Omental fat pad (tissue), 4 donors: Measurements from ENCODE around the gene CALCOCO1. TPM values are rescaled to one million over a fixed set of nuclear protein-coding genes. Genes with fewer than 3 reads are reported as not detected.

Experiments used
- ATAC-seq: fragments of 150-250 bp; one replicate; pipeline ENCODE4 v1.9.1; 2016; ENCODE audit warnings: mild to moderate bottlenecking, moderate library complexity; ENCODE audit not compliant: low FRiP score
- DNase-seq: peaks from one replicate; pipeline ENCODE4 v3.0.0-alpha.2; 2019; ENCODE audit warnings: low spot score
- total RNA-seq, 4 donors: library from RNA; depleted of rRNA; stranded (reverse); fragments of >200 nt; gene quantifications; one replicate each; pipeline ENCODE4 v1.1.0, GENCODE V29; 2016
- TF ChIP-seq, protein P1 (sequence below), 3 donors: fragments of 450-650 bp; IDR thresholded peaks; one replicate each; pipeline ENCODE4 v1.5.1; 2016 to 2017; ENCODE audit warnings: antibody characterized with exemption in 3 of 3, mild to moderate bottlenecking in 3 of 3, moderate library complexity in 2 of 3

Gene CALCOCO1
- total RNA-seq, 4 donors from 2014 or later: 183 to 262 (median 242) TPM

GRCh38 chr12:53756300-53757100 lies 29.2 kb upstream of the CALCOCO1 start:
- TF ChIP-seq, protein P1, sequence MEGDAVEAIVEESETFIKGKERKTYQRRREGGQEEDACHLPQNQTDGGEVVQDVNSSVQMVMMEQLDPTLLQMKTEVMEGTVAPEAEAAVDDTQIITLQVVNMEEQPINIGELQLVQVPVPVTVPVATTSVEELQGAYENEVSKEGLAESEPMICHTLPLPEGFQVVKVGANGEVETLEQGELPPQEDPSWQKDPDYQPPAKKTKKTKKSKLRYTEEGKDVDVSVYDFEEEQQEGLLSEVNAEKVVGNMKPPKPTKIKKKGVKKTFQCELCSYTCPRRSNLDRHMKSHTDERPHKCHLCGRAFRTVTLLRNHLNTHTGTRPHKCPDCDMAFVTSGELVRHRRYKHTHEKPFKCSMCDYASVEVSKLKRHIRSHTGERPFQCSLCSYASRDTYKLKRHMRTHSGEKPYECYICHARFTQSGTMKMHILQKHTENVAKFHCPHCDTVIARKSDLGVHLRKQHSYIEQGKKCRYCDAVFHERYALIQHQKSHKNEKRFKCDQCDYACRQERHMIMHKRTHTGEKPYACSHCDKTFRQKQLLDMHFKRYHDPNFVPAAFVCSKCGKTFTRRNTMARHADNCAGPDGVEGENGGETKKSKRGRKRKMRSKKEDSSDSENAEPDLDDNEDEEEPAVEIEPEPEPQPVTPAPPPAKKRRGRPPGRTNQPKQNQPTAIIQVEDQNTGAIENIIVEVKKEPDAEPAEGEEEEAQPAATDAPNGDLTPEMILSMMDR (IDR thresholded peaks at IDR 0.05): no peak
- DNase-seq (no peak), ATAC-seq (no peak)

- ATAC-seq: no peak
- TF ChIP-seq, protein P1 (IDR thresholded peaks at IDR 0.05): no peak
- DNase-seq: no peak
Measured at GRCh38 chr12:53755893-53756292, 28.6 kb upstream of the CALCOCO1 start.

GRCh38 chr12:53755451-53755891 lies 28.2 kb upstream of the CALCOCO1 start:
- DNase-seq (no peak), ATAC-seq (no peak)
- TF ChIP-seq, protein P1 (IDR thresholded peaks at IDR 0.05): no peak

DNA sequence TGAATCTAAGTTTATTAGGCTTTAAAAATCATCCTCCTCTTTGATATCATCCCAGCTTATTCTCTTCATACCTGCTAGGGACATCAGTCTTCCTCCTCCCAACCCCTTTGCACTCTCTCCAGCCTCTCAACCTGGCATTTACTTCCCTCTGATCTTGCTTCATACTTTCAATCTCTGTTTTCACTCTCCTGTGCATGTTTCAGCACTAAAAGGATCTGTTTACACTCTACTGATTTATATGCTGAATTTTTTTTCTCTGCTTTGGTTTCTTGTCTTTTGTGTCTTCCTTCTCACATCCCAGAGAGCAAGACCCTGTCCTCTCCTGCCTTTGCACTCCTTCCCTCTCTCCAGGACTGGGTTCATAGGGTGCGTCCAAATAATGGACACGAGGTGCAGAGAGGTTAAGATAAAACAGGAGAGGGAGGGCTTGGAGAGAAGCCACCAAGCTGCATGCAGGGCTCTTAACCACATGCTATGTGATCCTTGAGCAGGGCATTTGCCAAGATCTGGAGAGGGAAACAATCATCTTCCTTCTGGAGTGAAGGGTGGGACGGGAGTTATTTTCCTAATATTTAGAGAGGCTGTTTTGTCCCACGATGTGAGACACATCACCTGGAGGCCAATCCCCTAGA lies 27.5 kb upstream of the CALCOCO1 start:
- TF ChIP-seq, protein P1 (IDR thresholded peaks at IDR 0.05): no peak
- ATAC-seq (no peak), DNase-seq (no peak)

DNA sequence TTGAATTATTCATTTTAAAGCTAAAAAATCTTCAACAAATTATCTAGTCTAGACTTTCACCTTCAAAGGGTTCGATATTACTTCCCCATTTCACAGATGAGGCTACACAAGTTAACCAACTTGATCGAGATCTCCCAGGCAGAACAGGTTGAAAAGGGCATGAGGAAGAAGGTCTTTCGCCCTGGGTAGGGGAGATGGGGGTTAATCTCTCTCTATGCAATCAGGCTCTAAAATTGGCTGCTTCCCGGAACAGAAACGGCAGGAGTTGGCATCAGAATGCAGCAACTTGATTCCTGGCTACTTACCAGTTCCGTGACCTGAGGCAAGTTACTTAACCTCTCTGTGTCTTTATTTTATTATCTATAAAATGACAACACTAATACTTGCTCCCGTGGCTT lies 26.9 kb upstream of the CALCOCO1 start:
- ATAC-seq (no peak), DNase-seq (no peak)
- TF ChIP-seq, protein P1 (IDR thresholded peaks at IDR 0.05): no peak

DNA sequence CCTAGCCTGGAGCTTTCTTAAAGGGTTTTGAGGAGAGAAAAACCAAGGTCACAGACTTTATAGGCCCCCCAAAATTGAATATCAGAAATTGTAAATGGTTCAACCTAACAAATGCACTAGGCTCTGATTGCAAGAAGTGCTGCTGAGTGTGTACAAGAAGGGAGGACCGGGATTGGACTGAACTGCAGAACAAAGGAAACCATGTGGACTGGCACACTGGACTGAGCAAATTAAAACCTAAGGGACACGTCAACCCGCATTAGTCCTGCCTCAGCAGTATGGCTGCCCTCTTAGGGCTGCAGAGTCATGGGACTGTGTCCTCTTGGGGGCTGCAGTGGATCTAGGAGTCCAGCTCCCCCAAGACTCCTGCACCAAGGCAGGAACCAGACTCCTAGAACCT lies 25.4 kb upstream of the CALCOCO1 start:
- TF ChIP-seq, protein P1 (IDR thresholded peaks at IDR 0.05): no peak
- DNase-seq: no peak
- ATAC-seq: no peak
